K562 (cell line): ENCODE data around the gene SLC25A10. TPM values are rescaled to one million over a fixed set of nuclear protein-coding genes. Genes with fewer than 3 reads are reported as not detected.

ENCODE experiments used
- BRCA1 ChIP-seq, 2 experiments: fragments of 450-650 bp in 1 of 2; sonication (generic) in 1 of 2; formaldehyde crosslinking in 1 of 2; IDR thresholded peaks; 2 replicates each; pipeline versions ENCODE4 v1.5.0 to v1.6.1; 2017 to 2020; ENCODE audit warnings: mild to moderate bottlenecking in 1 of 2, missing genetic modification reagents in 1 of 2
- CBX1 ChIP-seq: sonication (generic); IDR thresholded peaks from 2 replicates; pipeline ENCODE4 v1.6.1; 2016; ENCODE audit warnings: antibody characterized with exemption, low read depth, mild to moderate bottlenecking
- DACH1 ChIP-seq: fragments of 450-650 bp; IDR thresholded peaks from 2 replicates; pipeline ENCODE4 v1.6.1; 2018; ENCODE audit not compliant: partially characterized antibody
- ELF2 ChIP-seq: fragments of 250-450 bp; sonication (Bioruptor Pico); IDR thresholded peaks from 2 replicates; pipeline ENCODE4 v1.5.0; 2021; ENCODE audit warnings: mild to moderate bottlenecking
- ERF ChIP-seq: fragments of 450-650 bp; formaldehyde crosslinking; IDR thresholded peaks from 2 replicates; pipeline ENCODE4 v1.4.0; 2020; ENCODE audit warnings: mild to moderate bottlenecking, mixed read lengths
- HNRNPL ChIP-seq: fragments of 200-400 bp; formaldehyde crosslinking; IDR thresholded peaks from 2 replicates; pipeline ENCODE4 v1.6.1; 2017; ENCODE audit warnings: low read depth, mild to moderate bottlenecking, low read length
- MXI1 ChIP-seq: IDR thresholded peaks from 2 replicates; pipeline ENCODE4 v1.6.1; 2011; ENCODE audit warnings: low read depth, mild to moderate bottlenecking, improper control_type of control experiment, low read length
- NEUROD1 ChIP-seq: fragments of 150-350 bp; IDR thresholded peaks from 2 replicates; pipeline ENCODE4 v1.6.1; 2014; ENCODE audit warnings: borderline replicate concordance, low read length, low read depth; ENCODE audit not compliant: partially characterized antibody
- NR1H2 ChIP-seq: sonication (generic); formaldehyde crosslinking; IDR thresholded peaks from 2 replicates; pipeline ENCODE4 v1.4.0; 2020; ENCODE audit warnings: mild to moderate bottlenecking, missing genetic modification reagents
- SIX5 ChIP-seq, 2 experiments: IDR thresholded peaks; 2 replicates each; pipeline ENCODE4 v1.6.1; 2011; ENCODE audit warnings: low read length in 2 of 2, borderline replicate concordance in 1 of 2, low read depth in 1 of 2, mild to moderate bottlenecking in 1 of 2, moderate library complexity in 1 of 2; ENCODE audit not compliant: insufficient read depth in 1 of 2
- SREBF1 ChIP-seq: fragments of 150-350 bp; IDR thresholded peaks from 2 replicates; pipeline ENCODE4 v1.6.1; 2014; ENCODE audit warnings: antibody characterized with exemption, low read depth, low read length, borderline replicate concordance
- TBP ChIP-seq: optimal IDR thresholded peaks from 2 replicates; pipeline ENCODE3; 2011; ENCODE audit warnings: low read depth, low read length, improper control_type of control experiment
- ZFP1 ChIP-seq: fragments of 450-650 bp; formaldehyde crosslinking; IDR thresholded peaks from 2 replicates; pipeline ENCODE4 v1.4.0; 2020; ENCODE audit warnings: mild to moderate bottlenecking, mixed read lengths
- polyA plus RNA-seq, 8 experiments: library from polyadenylated mRNA; depleted of rRNA in 4 of 8; stranded (reverse) in 5 of 8; unstranded in 3 of 8; fragments of >200 nt; fragmentation: Nextera tagmentation in 2 of 8; fragmentation: Illumina TruSeq in 1 of 8; extraction: Ambion mirVana in 2 of 8; extraction: Trizol in 1 of 8; gene quantifications; 2 replicates each; pipeline versions ENCODE4 v1.2.1 to v1.2.3, GENCODE V29; 2011 to 2014; ENCODE audit warnings: inconsistent platforms in 1 of 8, missing spikeins in 1 of 8
- total RNA-seq, 7 experiments: library from RNA; depleted of rRNA in 6 of 7; stranded (reverse); fragments of >200 nt in 6 of 7; fragmentation: Illumina TruSeq in 2 of 7; extraction: Trizol in 2 of 7; gene quantifications; 2 replicates each; pipeline versions ENCODE4 v1.2.1 to v1.2.3, GENCODE V29; 2011 to 2021; ENCODE audit warnings: low replicate concordance in 1 of 7
- TF ChIP-seq, protein P1 (sequence below), 2 experiments: fragments of 200-800 bp in 1 of 2; sonication (Bioruptor generic) in 1 of 2; sonication (generic) in 1 of 2; formaldehyde crosslinking in 1 of 2; IDR thresholded peaks in 1 of 2; conservative IDR thresholded peaks in 1 of 2; 2 replicates each; pipeline versions ENCODE4 v1.5.0 to v1.6.1; 2016 to 2020; ENCODE audit warnings: missing compliant biosample characterization in 1 of 2, missing genetic modification characterization in 1 of 2, missing genetic modification reagents in 1 of 2
- TF ChIP-seq, protein P2 (sequence below): sonication (generic); formaldehyde crosslinking; IDR thresholded peaks from 2 replicates; pipeline ENCODE4 v1.8.1; 2023; ENCODE audit warnings: mild to moderate bottlenecking, missing genetic modification reagents, moderate library complexity
- TF ChIP-seq, protein P3 (sequence below), 2 experiments: IDR thresholded peaks in 1 of 2; conservative IDR thresholded peaks in 1 of 2; 2 replicates each; pipeline ENCODE4 v1.6.1; 2016; ENCODE audit warnings: low read depth in 2 of 2, mild to moderate bottlenecking in 1 of 2, missing compliant biosample characterization in 1 of 2, missing genetic modification characterization in 1 of 2, moderate library complexity in 1 of 2
- TF ChIP-seq, protein P4 (sequence below): fragments of 450-650 bp; IDR thresholded peaks from 2 replicates; pipeline ENCODE4 v1.6.1; 2018; ENCODE audit warnings: mild to moderate bottlenecking, low read depth; ENCODE audit not compliant: partially characterized antibody

The SLC25A10 gene
- total and polyA plus RNA-seq, 9 of the 15 experiments (the other 6 are each of a cell fraction or from before 2014, with no cell fraction given) = 0.10 to 85.6 (median 34.3) TPM

DNA sequence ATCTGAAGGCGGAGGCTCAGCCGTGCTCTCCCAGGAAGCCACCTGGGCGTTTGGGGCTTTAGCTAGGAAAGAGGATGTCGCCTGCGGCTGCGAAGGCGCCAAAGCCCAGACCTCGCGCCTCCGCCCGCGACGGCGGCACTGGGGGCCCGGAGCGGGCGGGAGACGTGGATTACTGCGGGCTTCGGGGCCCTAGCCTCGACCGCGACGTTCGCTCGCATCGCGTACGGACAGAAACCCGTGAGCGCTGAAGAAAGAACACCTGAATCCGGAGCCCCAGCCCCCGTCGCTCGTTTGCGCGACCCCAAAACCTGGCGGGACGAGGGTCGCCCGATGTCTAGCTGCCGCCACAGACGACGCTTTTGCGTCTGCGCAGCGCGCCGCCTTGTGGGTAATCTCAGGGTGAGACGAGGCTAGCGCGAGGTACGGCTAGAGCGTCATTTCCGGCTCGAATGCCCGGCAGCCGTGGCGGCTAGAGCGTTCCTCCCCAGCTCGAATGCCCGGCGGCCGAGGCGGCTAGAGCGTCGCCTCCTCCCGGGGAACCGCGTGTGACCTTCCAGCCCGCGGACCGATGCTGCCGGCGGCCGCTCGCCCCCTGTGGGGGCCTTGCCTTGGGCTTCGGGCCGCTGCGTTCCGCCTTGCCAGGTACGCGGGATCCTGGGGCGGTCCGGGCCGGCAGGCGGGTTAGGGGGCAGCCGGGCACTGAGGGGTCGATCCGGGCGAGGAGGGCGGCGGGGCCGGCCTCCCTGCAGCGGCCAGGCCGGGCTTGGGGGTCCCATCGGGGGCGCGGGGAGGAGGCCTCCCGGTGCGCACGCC lies 8.9 kb upstream of the SLC25A10 start, which contains the start of gene MRPL12 (continued):
- TF ChIP-seq, protein P1, sequence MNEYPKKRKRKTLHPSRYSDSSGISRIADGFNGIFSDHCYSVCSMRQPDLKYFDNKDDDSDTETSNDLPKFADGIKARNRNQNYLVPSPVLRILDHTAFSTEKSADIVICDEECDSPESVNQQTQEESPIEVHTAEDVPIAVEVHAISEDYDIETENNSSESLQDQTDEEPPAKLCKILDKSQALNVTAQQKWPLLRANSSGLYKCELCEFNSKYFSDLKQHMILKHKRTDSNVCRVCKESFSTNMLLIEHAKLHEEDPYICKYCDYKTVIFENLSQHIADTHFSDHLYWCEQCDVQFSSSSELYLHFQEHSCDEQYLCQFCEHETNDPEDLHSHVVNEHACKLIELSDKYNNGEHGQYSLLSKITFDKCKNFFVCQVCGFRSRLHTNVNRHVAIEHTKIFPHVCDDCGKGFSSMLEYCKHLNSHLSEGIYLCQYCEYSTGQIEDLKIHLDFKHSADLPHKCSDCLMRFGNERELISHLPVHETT (CRISPR knock-in tag; conservative IDR thresholded peaks at IDR 0.05 in 1 of 2, IDR thresholded peaks at IDR 0.05 in 1 of 2) = peak in 1 of 2 experiments; percentile 93; a peak in 2 of 4 replicates
- TF ChIP-seq DACH1 (no peak), HNRNPL (peak; percentile 75; the same call in 1 of the 2 replicates), ELF2 (0 out of 2 replicates have a peak, but pooled peaks have one; percentile 29), NEUROD1 (peak; percentile 72), NR1H2 (CRISPR knock-in tag) (0 out of 2 replicates have a peak, but pooled peaks have one; percentile 64), SREBF1 (no peak), MXI1 (0 out of 2 replicates have a peak, but pooled peaks have one; percentile 2), SIX5 (IDR thresholded peaks at IDR 0.05; ENCODE audit: borderline replicate concordance in 1 of 2, insufficient read depth in 1 of 2, low read depth in 1 of 2, low read length in 2 of 2) (peak; percentile 17 to 26; a peak in 2 of 4 replicates), ERF (CRISPR knock-in tag) (0 out of 2 replicates have a peak, but pooled peaks have one; percentile 53), TBP (peak; percentile 88), CBX1 (no peak), ZFP1 (CRISPR knock-in tag) (no peak), BRCA1 (IDR thresholded peaks at IDR 0.05) (no peak), BRCA1 (CRISPR knock-in tag; IDR thresholded peaks at IDR 0.05) (no peak)
- TF ChIP-seq, protein P2, sequence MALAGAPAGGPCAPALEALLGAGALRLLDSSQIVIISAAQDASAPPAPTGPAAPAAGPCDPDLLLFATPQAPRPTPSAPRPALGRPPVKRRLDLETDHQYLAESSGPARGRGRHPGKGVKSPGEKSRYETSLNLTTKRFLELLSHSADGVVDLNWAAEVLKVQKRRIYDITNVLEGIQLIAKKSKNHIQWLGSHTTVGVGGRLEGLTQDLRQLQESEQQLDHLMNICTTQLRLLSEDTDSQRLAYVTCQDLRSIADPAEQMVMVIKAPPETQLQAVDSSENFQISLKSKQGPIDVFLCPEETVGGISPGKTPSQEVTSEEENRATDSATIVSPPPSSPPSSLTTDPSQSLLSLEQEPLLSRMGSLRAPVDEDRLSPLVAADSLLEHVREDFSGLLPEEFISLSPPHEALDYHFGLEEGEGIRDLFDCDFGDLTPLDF (CRISPR knock-in tag) = peak; percentile 33; the same call in 1 of the 2 replicates
- TF ChIP-seq, protein P3, sequence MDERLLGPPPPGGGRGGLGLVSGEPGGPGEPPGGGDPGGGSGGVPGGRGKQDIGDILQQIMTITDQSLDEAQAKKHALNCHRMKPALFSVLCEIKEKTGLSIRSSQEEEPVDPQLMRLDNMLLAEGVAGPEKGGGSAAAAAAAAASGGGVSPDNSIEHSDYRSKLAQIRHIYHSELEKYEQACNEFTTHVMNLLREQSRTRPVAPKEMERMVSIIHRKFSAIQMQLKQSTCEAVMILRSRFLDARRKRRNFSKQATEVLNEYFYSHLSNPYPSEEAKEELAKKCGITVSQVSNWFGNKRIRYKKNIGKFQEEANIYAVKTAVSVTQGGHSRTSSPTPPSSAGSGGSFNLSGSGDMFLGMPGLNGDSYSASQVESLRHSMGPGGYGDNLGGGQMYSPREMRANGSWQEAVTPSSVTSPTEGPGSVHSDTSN (CRISPR knock-in tag; IDR thresholded peaks at IDR 0.05; ENCODE audit: low read depth) = no peak
- TF ChIP-seq, protein P3 (tag; conservative IDR thresholded peaks at IDR 0.05; ENCODE audit: low read depth) = no peak
- TF ChIP-seq, protein P4, sequence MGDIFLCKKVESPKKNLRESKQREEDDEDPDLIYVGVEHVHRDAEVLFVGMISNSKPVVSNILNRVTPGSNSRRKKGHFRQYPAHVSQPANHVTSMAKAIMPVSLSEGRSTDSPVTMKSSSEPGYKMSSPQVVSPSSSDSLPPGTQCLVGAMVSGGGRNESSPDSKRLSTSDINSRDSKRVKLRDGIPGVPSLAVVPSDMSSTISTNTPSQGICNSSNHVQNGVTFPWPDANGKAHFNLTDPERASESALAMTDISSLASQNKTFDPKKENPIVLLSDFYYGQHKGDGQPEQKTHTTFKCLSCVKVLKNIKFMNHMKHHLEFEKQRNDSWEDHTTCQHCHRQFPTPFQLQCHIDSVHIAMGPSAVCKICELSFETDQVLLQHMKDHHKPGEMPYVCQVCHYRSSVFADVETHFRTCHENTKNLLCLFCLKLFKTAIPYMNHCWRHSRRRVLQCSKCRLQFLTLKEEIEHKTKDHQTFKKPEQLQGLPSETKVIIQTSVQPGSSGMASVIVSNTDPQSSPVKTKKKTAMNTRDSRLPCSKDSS = no peak
